Panc1 (cell line): ENCODE data around the gene MAGEB3. TPM values are rescaled to one million over a fixed set of nuclear protein-coding genes. Genes with fewer than 3 reads are reported as not detected.

Experiments used
- ATAC-seq: fragments of 200-7000 bp; cut with Tn5 transposase; 2 replicates; pipeline ENCODE4 v1.9.1; 2020; ENCODE audit warnings: mild to moderate bottlenecking, moderate library complexity
- BruUV-seq: library from RNA; stranded (reverse); fragments of 400-500 nt; replicated peaks from 2 replicates; lab custom pipeline; 2021; lab: Mats Ljungman, UMichigan
- CTCF ChIA-PET: fragments of 300-600 bp; sonication (Branson Sonifier 250); formaldehyde crosslinking; loops from one replicate; lab custom pipeline; 2022; ENCODE audit warnings: antibody characterized with exemption; lab: Charles Lee
- POLR2A ChIA-PET: fragments of 300-600 bp; sonication (Branson Sonifier 250); formaldehyde crosslinking; loops from one replicate; lab custom pipeline; 2022; ENCODE audit warnings: antibody characterized with exemption; lab: Charles Lee
- DNase-seq: peaks from one replicate; pipeline ENCODE4 v3.0.0-alpha.2; 2010; ENCODE audit warnings: low read depth, low spot score
- H3K27ac ChIP-seq: 2 replicates; pipeline ENCODE4 v1.5.1; 2011; ENCODE audit warnings: mild to moderate bottlenecking, low read length, inconsistent platforms
- H3K27me3 ChIP-seq: fragments of 200-500 bp; sonication (Bioruptor generic); 2 replicates; pipeline ENCODE4 v1.6.0; 2014; ENCODE audit warnings: low read length, inconsistent platforms; ENCODE audit not compliant: control insufficient read depth, insufficient read depth
- H3K36me3 ChIP-seq: fragments of 200-500 bp; sonication (Bioruptor generic); 2 replicates; pipeline ENCODE4 v1.5.1; 2014; ENCODE audit warnings: inconsistent platforms, mild to moderate bottlenecking, low read length, moderate library complexity; ENCODE audit not compliant: control insufficient read depth, insufficient read depth
- H3K4me1 ChIP-seq: 2 replicates; pipeline ENCODE4 v1.5.1; 2011; ENCODE audit warnings: inconsistent platforms, mild to moderate bottlenecking, low read length, moderate library complexity; ENCODE audit not compliant: control insufficient read depth, insufficient read depth
- H3K4me3 ChIP-seq, 2 experiments: 2 replicates each; pipeline ENCODE4 v1.5.1; 2011 to 2012; ENCODE audit warnings: low read depth in 2 of 2, low read length in 2 of 2, mild to moderate bottlenecking in 2 of 2, inconsistent platforms in 1 of 2, moderate library complexity in 1 of 2
- H3K9me3 ChIP-seq: fragments of 200-500 bp; sonication (Bioruptor generic); 2 replicates; pipeline ENCODE4 v1.5.1; 2014; ENCODE audit warnings: low read depth, mild to moderate bottlenecking, inconsistent platforms, low read length, moderate library complexity; ENCODE audit not compliant: control insufficient read depth, insufficient read depth
- POLR2AphosphoS5 ChIP-seq: IDR thresholded peaks from 2 replicates; pipeline ENCODE4 v1.6.1; 2012; ENCODE audit warnings: mild to moderate bottlenecking, low read depth, low read length, moderate library complexity
- REST ChIP-seq, 2 experiments: IDR thresholded peaks; 2 replicates each; pipeline ENCODE4 v1.6.1; 2011 to 2012; ENCODE audit warnings: low read depth in 2 of 2, control low read depth in 1 of 2, low read length in 1 of 2, mild to moderate bottlenecking in 1 of 2, moderate library complexity in 1 of 2; ENCODE audit not compliant: insufficient read depth in 1 of 2
- SIN3A ChIP-seq: IDR thresholded peaks from 2 replicates; pipeline ENCODE4 v1.6.1; 2012; ENCODE audit warnings: low read depth, mild to moderate bottlenecking, low read length, moderate library complexity, borderline replicate concordance; ENCODE audit not compliant: insufficient read depth
- TCF7L2 ChIP-seq: IDR thresholded peaks from 2 replicates; pipeline ENCODE4 v1.6.1; 2011; ENCODE audit warnings: mild to moderate bottlenecking, low read depth, low read length, inconsistent platforms
- in situ Hi-C: cut with HindIII; loops from 2 replicates; pipeline ENCODE4 v1.10.0; 2016; ENCODE audit warnings: low sequenced_read_pairs, low pct_unique_long_range_greater_than_20kb
- intact Hi-C: fragments of 100-400 bp; cut with micrococcal nuclease; formaldehyde crosslinking; loops from one replicate; pipeline ENCODE4 v1.10.0; 2022; ENCODE audit not compliant: unreplicated experiment
- total RNA-seq: library from RNA; stranded (reverse); gene quantifications from one replicate; pipeline ENCODE4 v1.2.1, GENCODE V29; 2021; ENCODE audit not compliant: unreplicated experiment
- TF ChIP-seq, protein P1 (sequence below): fragments of 450-650 bp; IDR thresholded peaks from 2 replicates; pipeline ENCODE4 v1.5.1; 2017; ENCODE audit warnings: mild to moderate bottlenecking

MAGEB3 gene
- total RNA-seq, 1 experiment from 2014 or later, result not detected

GRCh38 chrX:30259927-30260326 lies 29.5 kb downstream of the MAGEB3 start:
- ATAC-seq (no peak), DNase-seq (no peak)
- Histone ChIP-seq H3K9me3 (no peaks in the 10 kb centered on the region), H3K36me3 (no peaks in the 10 kb centered on the region), H3K27ac (no peak overlapping the region), H3K27me3 (no peaks in the 10 kb centered on the region), H3K4me1 (no peaks in the 10 kb centered on the region), H3K4me3 (no peak overlapping the region)
- POLR2A ChIA-PET, result no interaction called here
- intact Hi-C loops (no loop called here), in situ Hi-C loops (no loop called here)
- no TSS peak for BruUV-seq
- TF ChIP-seq SIN3A (no peak), TCF7L2 (no peak), REST (IDR thresholded peaks at IDR 0.05; ENCODE audit: insufficient read depth in 1 of 2, low read depth in 2 of 2, low read length in 1 of 2) (no peak), POLR2AphosphoS5 (no peak)
- TF ChIP-seq, protein P1, sequence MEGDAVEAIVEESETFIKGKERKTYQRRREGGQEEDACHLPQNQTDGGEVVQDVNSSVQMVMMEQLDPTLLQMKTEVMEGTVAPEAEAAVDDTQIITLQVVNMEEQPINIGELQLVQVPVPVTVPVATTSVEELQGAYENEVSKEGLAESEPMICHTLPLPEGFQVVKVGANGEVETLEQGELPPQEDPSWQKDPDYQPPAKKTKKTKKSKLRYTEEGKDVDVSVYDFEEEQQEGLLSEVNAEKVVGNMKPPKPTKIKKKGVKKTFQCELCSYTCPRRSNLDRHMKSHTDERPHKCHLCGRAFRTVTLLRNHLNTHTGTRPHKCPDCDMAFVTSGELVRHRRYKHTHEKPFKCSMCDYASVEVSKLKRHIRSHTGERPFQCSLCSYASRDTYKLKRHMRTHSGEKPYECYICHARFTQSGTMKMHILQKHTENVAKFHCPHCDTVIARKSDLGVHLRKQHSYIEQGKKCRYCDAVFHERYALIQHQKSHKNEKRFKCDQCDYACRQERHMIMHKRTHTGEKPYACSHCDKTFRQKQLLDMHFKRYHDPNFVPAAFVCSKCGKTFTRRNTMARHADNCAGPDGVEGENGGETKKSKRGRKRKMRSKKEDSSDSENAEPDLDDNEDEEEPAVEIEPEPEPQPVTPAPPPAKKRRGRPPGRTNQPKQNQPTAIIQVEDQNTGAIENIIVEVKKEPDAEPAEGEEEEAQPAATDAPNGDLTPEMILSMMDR, result no peak
- CTCF ChIA-PET, result no interaction called here

DNA sequence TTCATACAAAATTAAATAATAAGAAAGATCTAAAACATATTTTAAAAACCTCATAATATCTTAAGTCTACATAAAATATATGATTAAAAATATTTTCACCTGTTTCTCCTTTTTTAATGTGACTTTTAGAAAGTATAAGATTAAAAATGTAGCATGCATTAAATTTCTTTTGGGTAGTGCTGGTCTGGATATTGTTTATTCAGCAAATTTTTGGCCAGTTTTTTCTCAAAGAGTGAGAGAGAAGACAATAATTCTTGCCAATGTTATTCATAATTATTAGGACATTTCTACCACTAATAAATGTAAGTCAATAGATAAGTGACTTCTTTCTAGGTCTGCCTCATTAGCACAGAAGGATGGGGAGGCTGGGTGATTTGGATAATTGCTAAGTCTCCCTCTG lies 30.6 kb downstream of the MAGEB3 start:
- in situ Hi-C loops, result no loop called here
- no TSS peak for BruUV-seq
- H3K27me3 ChIP-seq, result no peaks in the 10 kb centered on the region
- TF ChIP-seq TCF7L2 (no peak), REST (IDR thresholded peaks at IDR 0.05; ENCODE audit: insufficient read depth in 1 of 2, low read depth in 2 of 2, low read length in 1 of 2) (no peak), SIN3A (no peak), POLR2AphosphoS5 (no peak)
- TF ChIP-seq, protein P1, result no peak
- H3K4me1 ChIP-seq, result no peaks in the 10 kb centered on the region
- H3K27ac ChIP-seq, result no peak overlapping the region
- no peak overlapping the region for H3K4me3 ChIP-seq
- no peaks in the 10 kb centered on the region for H3K36me3 ChIP-seq
- intact Hi-C loops, result no loop called here
- ChIA-PET POLR2A (no interaction called here), CTCF (no interaction called here)
- DNase-seq (no peak), ATAC-seq (no peak)
- no peaks in the 10 kb centered on the region for H3K9me3 ChIP-seq
